ENCODE results near the gene CIDEA. TPM values are rescaled to one million over a fixed set of nuclear protein-coding genes. Genes with fewer than 3 reads are reported as not detected.
"Not testable (repeated sequence)": the region's sequence is repeated elsewhere in the genome, so short reads cannot be mapped to it uniquely, and the experiment has no call there.

Gene CIDEA
- total RNA-seq, 1 donor from 2014 or later = 0.80 TPM

DNA sequence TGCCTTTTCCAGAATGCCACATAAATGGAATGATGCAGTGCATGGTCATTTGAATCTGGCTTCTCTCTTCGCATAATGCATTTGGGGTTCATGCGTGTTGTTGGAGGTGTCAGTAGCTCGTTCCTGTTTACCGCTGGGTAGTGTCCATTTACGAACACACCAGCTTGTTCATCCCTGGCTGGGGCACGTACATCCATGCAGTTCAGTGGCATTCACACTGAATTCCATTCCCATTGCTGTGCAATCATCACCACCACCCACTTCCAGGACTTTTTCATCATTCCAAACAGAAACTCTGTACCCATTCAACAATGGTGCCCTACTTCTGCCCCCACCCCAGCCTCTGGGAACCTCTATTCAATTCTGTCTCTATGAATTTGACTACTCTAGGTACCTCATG lies 14.7 kb upstream of the CIDEA start:
- ATAC-seq = no peak

DNA sequence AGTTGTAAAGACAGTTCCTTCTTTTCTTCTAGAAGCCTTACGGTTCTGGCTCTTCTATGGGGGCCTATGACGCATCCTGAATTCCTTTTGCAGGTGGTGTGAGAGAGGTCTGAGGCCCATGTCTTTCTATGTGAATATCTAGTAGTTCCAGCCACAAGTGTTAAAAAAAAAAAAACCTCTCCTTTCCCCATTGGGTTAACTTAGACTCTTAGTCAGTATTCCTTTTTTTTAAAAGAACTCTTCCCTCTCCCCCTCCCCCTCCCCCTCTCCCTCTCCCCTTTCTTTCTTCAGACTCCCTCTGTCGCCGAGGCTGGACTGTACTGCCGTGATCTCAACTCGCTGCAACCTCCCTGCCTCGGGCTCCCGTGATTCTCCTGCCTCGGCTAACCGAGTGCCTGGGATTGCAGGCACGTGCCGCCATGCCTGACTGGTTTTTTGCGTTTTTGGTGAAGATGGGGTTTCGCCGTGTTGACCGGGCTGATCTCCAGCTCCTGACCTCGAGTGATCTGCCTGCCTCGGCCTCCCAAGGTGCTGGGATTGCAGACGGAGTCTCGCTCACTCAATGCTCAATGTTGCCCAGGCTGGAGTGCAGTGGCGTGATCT lies 11.4 kb upstream of the CIDEA start:
- no peak for ATAC-seq

DNA sequence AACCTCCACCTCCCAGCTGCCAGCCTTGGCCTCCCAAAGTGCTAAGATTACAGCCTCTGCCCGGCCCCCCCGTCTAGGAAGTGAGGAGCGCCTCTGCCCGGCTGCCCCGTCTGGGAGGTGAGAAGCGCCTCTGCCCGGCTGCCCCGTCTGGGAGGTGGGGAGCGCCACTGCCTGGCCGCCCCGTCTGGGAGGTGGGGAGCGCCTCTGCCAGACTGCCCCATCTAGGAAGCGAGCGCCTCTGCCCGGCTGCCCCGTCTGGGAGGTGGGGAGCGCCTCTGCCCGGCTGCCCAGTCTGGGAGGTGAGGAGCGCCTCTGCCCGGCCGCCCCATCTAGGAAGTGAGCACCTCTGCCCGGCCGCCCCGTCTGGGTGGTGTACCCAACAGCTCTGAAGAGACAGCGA lies 10.9 kb upstream of the CIDEA start:
- not testable (repeated sequence) for ATAC-seq

DNA sequence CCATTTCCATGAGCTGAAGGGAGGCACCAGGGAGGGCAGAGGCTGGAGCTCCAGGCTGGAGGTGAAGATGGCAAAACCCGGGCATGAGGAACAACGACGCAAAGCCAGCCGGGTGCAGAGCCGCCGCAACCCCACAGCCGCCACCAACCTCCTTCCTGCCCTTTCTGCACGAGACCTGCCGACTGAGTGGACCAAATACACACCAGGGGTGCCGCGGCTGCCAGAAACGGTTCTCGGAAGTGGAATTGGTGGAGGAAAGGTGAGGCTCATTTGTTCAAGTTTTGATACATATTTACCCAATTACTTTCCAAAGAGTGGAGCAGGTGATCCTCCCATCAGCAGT lies 8.4 kb upstream of the CIDEA start:
- ATAC-seq = no peak

DNA sequence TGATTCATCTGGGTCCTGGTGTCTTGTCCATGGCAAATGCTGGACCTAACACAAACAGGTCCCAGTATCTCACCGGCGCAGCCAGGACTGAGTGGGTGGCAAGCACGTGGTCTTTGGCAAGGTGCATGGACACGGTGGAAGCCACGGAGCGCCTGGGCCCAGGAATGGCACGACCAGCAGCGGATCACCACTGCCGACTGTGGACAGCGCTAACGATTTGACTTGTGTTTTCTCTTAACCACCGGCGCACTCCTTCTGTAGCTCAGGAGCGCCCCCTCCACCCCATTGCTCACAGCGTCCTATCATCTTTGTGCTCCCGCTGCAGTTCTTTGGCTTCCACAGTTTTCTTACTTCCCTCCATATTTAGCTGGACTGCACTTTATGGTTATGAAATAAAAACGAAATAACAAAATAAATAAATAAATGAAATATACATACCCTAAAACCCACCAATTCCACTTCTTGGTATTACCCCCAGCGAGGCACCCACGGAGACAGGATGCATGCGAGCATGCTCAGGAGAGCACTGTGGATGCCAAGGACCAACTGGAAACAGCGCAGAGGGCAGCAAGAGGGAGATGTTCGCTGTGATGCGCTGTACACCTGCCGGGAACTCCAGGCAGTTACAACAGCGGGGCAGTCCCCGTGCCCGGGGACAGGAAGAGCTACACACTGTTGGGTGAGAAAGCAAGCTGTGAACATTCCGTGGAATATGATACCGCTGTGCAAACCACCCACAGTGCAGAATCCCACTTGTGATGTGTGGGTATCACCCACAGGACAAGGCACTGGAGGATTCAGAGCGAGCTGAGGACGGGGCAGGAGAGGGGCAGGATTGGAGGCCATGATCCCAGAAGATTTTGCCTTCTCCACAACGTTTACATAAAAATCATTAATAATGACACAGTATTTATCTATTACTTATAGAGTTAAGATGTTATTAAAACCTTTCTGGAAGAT lies 7.0 kb upstream of the CIDEA start:
- peak; percentile 20 for ATAC-seq

DNA sequence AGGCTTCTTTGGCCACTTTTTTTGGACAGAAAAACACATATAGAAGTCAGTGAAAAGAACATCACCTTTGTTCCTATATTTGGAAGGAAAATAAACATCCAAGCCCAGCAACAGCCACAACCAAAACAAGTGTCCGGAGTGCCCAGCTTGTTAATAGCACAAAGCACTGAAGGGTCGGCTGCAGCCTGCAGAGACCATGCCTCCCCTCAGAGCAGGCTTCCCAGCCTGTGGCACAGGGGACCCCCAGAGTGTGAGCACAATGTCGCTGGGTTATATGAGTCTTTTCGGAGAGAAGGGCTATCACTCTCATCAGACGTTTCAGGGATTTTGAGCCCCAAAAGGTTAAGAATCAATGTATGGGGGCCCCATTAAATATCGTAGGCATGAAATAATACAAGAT lies 6.2 kb upstream of the CIDEA start:
- ATAC-seq = no peak

DNA sequence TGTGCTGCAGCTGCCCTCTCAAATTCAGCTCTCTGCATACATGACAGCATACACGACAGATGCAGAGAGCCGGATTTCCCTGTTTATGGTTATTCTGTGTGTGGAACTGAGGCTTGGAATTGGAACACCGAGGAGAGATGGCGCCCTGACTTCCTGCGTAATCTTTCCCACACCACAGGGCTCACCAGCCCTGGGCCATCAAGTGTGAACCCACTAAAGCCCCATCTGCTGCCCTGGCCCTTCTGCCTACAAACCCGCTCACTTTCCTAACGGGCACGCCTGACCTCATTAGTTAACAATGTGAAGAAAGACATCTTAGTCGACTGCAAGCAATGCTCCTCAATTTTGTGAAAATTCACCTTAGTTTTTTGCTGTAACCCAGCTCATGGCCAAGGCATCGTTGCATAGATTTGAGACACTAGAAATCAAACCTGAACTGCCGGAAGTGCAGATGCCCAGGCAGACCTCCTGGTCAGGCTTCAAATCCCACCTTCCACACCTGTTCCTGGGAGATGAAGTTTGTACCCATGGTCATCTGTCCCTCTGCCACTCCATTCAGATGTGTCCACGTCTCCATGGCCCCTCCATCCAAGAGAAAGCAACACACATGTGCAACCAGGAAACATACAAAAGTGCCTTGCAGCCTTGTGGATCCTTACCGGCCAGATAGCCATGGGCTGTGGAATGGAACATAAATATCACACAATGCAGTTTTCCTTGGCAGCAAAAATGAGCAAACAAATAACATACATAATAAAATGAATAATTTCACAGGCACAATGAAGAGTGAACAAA lies 5.0 kb upstream of the CIDEA start:
- no peak for ATAC-seq

DNA sequence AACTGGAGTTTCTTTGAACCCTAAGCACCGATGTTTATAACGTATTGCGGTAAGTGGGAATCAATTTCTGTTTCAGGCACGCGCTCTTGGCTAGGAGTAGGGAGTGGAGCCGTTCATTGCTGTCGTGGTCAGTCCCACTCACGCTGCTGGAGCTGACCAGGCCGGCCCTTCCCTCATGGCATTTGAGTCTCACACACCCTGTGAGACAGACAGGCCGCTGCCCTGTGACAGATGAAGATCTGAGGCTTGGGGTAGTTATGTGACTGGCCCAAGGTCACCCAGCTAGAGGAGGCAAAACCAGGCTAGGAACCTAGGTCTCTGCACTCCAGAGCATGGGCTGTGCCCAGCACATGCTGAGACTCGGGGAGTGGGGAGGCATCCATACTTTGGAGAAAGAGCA lies 2.9 kb upstream of the CIDEA start:
- ATAC-seq = no peak

DNA sequence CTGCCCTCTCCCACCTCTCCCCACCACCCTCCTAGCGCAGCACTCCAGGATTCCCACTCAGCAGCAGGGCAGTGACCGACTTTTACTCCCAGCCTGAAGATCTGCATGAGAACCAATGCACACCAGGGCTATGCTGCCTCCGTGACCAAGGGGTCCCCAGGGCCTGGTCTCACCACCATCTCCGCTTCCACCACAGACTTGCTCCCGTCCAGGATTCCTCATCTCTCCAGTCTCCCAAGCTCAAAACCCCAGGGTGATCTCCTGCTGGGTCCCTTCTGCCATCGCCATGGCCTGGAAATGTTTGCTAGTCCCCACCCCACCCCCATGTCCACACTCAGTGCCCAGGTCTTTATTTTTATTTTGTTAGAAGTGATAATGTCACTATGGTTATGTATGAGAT lies 2.1 kb upstream of the CIDEA start:
- ATAC-seq = no peak

DNA sequence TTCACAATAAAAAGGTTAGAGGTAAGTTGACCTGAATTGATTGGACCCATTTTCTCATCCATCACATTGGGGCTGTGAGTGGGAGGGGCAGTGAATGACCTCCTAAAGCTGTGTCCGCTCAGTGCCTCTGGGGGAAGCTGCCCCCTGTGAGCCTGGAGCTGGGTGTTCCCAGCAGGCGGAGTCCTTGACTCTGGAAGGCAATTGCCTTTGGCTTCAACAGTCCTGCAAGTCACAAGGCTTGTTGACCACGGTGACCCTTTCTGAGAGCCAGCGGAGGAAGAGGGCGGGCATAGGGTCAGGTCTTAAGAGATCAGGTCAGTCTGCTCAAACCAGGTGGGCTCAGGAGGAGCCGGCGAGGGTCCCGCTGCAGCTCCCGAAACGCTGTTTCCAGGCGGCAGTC lies 1.1 kb upstream of the CIDEA start:
- no peak for ATAC-seq

DNA sequence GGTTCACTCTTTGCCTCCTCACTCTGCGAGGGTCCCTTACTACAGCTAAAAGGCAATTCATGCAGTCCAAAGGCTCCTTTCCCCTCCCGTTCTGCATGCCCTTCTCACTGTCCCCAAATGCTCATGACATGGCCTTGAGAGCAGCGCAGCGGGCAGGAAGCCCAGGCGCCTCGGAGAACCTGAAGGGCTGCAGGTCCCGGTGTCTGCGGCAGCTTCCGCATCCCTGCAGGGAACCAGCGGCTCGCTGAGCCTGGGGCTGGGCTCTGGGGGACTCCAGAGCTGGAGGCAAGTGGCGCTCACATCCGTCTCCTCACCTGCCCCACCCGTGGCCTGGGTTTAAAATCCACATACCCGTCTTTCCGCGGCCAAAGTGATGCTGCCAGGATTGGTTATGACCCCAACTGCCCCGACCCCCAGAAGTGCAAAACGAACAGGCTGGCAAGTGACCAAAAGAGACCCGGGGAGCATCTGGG lies 462 bp upstream of the CIDEA start:
- ATAC-seq = no peak

DNA sequence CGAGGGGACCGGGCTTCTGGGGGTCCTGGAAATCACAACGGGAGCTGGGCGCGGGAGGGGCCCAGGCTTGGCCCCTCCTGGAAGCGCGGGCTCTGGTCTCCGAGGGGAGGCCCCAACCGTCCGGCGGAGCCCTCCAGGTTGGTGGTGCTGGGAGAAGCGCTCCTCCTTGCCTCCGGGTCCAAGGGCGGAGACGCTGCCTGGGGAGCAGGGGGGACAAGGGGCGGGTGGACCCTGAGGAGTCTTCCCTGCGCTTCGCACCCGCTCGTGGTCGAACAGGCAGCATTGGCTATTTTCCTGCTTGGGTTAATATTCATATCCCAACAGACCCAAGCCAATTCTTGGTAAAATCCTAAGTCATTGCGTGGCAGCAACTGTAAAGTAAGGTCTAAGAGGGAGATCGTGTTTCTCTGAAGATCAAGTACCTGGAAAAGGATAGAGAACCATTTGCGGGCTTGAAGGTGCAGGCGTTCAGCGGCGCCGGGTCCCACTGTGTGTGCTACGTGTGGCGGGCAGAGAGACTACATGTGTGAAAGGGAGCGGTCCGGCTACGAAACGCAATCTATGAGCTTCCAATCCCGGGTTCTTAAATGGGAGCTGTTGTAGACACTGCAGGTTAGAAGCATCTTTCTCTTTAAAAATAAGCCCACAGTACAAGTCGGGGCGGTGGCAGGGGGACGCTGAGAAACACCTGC lies 805 bp downstream of the CIDEA start:
- ATAC-seq = no peak

DNA sequence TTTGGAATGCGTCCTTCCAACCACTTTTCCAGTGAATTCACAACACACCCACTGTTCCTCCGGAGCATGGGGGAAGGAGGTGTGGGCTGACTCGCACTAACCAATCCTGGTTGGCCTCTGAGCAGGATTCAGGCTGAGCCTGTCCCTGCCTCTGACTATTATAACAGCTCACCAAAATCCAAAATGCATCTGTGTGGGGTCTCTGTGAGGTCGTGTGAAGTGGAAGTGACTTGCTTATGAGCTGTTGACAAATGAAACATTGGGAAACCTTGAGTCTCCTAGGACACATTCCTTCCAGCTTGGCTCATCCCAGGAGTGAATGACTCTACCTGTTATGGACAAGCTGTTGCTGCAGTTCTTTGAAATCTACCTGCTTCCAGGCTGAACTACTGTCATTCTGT lies 1.5 kb downstream of the CIDEA start:
- ATAC-seq = peak; percentile 10

DNA sequence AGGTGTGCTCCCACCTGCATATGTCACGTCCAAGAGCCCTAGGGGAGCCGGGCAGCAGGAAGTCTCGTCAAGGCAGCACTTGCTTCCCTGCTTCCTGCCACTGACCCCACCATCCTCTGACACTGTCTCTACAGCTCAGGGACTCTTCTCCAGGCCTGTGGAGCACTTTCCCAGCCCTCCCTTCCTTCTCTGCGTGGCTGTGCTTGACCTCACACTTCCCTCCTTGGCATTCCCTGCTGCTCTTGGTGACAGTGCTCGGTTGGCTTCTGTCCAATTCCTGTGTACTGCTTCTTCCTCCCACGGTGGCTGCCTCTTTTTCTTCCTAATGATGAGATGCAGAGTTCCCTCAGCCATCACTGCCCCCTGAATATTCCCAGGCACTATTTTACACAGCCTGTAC lies 2.8 kb downstream of the CIDEA start:
- ATAC-seq = no peak

DNA sequence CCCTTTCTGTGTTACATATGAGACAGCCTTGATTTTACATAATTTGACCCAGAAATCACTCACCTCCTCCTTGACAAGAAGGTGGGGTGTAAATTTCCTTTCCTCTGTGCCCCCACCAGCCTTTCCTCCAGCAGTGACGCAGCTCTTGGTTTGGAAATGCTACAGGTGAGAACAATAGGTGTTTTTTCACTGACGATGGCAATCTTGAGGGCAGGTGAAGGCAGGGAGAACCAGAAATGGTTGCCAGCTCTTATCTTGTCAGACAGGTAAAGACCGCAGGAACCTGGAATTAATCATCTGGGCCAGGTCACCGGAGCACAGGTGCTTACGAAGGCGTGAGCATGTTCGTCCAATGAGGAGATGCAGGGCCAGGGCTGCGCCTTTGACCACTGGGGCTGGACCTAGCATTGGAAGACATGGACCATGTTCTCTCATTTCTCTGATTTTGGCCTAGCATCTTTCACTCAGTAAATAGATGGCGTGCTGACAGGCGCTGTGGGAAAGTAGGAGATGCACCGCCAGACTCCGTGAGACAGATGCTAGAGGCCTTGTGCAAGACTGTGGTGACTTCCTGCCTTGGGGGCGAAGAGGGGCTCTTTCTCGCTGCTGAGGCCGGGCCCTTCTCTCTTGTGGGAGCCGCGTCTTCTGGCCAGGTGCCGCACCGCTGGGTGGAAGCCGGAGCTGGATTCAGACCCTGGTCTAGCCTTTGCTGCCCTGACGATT lies 4.0 kb downstream of the CIDEA start:
- ATAC-seq = peak; percentile 81

DNA sequence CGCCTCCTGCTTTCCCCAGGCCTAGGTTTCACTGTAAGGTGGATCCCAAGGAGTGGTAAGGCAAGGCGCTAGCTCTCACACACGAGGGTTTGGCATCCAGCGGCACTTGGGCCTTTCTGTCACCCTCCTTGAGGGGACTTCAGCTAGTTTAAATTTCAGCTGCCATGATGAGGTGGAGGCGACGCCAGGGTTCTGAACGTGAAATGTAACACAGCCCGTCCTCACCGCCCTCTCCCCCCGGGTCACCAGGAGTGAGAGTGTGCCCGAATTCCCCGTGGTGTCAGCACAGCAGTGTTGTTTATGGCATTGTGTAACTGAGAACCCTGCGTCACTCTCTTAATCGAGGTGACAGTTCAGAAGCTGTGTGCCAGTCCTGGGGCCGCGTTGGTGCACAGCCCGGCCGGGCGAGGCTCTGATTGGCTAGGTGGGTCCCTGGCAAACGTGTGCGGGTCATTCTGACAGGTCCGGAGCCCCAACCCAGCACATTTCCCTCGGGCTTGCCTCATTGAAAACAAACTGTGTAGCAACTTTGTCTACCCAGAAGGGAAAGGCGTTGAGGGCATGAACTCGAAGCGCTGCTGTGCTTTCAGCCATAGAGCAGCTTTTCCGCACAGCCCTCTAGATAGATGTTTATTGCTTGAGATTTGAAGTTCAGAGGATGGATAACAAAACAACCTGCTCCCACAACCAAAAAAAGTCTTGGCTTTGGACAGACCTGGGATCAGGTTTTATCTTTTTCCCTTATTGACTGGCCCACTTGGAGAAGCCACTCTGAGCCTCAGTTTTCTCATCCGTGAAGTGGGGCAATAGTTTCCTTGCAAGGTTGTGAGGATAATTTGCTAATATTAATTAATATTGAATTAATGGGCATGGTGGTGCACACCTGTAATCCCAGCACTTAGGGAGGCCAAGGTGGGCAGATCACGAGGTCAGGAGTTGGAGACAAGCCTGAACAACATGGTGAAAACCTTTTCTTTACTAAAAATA lies 4.9 kb downstream of the CIDEA start:
- ATAC-seq = peak; percentile 17

DNA sequence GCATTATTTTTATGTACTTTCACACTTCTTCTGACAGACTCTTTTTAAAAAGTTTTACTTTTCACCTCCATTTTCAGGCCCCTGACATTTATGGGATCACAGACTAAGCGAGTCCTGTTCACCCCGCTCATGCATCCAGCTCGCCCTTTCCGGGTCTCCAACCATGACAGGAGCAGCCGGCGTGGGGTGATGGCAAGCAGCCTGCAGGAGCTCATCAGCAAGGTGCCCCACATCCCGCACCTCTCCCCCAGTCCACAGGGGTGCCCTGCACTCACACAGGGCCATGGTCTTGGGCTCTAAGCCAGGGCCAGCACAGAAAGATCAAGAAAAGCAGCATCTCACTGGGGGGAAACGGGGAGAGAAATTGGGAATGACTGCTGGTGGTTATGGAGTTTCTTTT lies 8.6 kb downstream of the CIDEA start:
- no peak for ATAC-seq

DNA sequence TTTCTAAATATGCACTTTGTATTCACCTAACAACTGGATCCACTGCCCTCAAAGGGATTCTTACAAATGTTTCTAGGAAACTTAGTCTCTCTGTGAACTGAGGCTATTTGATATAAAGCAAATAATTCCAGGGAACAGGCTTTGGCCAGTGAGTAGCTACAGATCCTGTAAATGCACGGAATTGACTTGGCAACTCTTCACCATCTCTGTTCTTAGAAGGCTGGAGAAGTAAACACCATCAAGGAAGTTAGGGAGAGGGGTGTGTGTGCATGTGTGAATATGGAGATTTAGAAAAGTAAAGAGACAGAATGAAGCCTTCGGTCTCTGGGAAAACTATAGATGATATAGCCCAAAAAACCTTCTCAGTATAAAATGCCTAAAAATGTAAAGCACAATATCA lies 10.7 kb downstream of the CIDEA start:
- no peak for ATAC-seq

DNA sequence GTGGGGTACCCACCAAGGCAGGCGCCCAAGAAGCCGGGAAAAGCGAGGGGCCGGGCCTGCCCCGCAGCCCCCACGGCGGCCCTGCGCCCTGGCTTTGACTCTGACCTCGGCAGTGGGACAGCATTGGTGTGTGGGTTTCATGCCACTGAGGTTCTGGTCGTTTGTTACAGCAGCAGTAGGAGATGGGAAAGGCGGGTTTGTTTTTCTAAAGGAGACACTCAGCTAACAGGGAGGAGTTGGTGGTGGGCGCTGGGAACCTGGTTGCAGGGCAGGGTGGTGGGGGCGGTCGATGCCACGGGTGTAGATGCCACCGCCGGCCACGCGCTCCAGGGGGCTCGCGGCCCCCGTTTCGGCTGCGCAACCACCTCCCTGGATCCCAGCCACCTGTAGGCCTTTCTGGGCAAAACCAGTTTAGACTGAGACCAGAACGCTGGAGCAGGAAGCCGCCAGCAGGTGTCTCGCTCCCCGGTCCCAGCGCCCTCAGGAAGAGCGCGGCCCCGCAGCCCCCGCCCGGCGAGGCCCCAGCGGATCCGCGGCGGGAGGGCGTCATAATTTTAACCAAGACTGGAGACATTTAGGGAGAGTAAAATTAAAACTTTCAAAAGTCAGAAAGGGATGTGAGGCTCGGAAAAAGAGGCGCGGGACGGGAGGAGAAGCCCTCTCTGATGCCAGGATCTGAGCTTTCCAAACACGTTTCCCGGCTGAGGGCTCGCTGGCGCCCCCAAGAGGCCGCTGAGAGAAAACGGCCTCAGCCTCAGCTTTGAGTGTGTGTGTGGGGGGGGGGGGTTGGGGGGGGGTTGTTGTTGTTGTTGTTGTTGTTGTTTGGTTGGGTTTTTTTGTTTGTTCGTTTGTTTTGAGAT lies 17.4 kb downstream of the CIDEA start:
- peak; percentile 79 for ATAC-seq

DNA sequence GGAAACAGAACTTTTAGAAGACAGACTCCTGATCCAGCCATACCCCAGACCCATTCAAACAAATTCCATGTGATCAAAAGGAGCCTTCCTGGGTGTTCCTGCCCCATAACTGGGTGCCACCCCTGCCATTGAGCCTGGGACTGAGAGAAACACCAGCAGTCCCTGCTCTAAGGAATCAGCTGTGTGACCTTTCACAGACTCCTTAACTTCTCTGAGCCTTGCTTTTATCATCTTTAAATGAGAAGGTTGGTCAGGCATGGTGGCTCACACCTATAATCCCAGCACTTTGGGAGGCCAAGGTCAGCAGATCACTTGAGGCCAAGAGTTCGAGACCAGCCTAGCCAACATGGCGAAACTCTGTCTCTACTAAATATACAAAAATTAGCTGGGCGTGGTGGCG lies 20.6 kb downstream of the CIDEA start:
- no peak for ATAC-seq
